HG03108 (cell line): Measurements from ENCODE around the gene NTRK3.

ENCODE experiments used
- ATAC-seq: cut with Tn5 transposase; IDR thresholded peaks from one replicate; pipeline ENCODE4 v1.9.1; 2021; ENCODE audit warnings: moderate library complexity; ENCODE audit not compliant: unreplicated experiment

Gene NTRK3

GRCh38 chr15:88126695-88127431, 129.7 kb downstream of the NTRK3 start:
- no peak for ATAC-seq

DNA sequence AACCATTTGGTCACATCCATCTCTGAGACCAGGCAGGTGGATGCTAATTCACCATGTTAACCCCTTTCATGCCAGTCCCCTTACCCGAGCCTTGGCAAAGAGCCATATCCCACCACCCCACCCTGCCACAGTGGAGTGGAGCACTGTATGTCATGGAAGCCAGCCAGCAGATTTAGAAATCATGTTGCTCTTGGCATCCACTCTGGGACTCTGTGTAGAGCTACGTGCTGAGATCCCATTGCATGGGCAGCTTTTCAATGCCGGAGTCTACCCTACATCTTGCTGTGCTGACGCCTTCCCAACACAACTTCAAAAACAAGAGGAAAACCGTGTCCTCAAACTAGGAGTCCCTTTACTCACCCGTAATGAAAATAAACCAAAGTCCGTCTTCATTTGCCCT, 131.0 kb downstream of the NTRK3 start:
- no peak for ATAC-seq

GRCh38 chr15:88124199-88124598, 132.3 kb downstream of the NTRK3 start:
- ATAC-seq: no peak

- ATAC-seq: no peak
Observed at GRCh38 chr15:88121968-88122530, 134.5 kb downstream of the NTRK3 start.

DNA sequence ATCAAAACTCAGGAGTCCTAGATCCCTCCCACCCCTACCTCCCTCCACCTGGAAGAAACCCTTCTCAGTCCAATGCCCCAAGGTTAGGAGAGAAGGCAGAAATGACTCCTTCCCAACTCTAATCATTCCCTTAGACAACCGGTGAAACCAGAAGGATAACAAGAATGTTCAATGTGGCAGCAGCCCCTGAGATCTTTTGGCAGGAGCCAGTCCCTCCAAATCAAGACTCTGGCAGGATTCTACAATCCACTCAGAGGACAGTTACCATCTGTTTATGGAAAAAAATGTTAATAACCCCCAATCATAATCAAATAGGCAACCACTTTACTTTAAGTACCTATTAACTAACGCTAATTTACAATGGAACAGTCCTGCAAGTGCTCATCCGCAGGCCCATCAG, 136.5 kb downstream of the NTRK3 start:
- ATAC-seq: no peak

GRCh38 chr15:88118741-88119140, 137.8 kb downstream of the NTRK3 start:
- no peak for ATAC-seq

- ATAC-seq: no peak
Observed at GRCh38 chr15:88118035-88118434, 138.5 kb downstream of the NTRK3 start.

DNA sequence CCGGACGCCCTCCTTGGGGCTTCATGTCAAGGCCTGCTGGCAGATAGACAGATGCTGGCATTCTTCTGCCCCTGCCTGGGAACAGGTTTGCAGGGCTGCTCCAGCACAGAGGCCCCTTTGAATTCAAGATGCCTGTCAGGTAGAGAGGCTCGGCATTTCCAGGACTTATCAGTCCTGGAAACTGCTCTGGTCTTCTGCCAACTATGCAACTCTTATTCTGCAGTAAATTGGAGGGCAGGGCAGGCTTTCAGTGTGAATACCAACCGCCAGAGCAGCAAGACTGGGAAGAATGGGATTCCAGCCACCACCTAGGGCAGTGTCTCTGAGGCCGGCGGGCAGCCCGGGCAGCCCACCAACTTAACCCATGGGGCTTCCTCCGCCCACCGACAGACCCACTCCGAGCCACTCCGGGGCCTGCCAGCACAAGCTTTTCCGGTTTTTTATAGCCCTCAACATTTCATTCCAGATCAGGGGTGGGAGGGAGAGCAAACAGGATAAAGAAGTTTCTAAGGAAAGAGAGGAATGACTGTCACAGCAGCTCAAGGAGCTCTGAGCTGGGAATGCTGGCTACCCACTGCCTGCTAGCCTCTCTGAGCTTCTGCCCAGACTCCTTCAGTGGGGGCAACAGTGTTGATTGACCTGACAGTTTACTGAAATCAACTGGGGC, 140.9 kb downstream of the NTRK3 start:
- no peak for ATAC-seq

DNA sequence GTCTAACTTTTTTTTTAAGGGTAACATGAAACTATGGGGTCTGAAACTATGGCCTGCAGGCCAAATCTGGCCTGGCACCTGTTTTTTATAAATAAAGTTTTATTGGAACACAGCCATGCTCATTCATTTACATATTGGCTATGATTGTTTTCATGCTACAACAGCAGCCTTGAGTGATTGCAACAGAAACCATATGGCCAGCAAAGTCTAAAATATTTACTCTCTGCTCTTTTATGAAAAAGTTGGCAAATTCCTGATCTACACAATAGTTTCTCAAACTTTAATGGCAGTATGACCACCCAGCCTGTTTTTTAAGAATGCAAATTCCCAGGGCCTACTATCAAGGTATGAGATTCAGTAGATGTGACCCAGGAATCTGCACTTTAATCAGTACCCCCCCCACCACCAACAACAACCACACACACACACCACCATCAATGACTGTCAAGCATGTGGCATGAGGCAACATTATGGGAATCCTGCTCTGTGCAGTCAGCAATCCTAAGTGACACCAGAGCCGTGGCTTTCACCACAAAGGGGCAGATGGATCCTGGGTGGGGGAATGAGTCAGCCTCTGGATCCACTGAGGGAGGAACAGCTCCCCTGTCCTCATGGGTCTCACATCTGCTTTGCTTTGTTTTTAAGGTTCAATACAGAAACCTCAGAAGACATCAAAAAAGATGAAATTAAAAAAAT, 142.8 kb downstream of the NTRK3 start:
- ATAC-seq: no peak

GRCh38 chr15:88108991-88109390, 147.5 kb downstream of the NTRK3 start:
- no peak for ATAC-seq

GRCh38 chr15:88108477-88108876, 148.1 kb downstream of the NTRK3 start:
- no peak for ATAC-seq

DNA sequence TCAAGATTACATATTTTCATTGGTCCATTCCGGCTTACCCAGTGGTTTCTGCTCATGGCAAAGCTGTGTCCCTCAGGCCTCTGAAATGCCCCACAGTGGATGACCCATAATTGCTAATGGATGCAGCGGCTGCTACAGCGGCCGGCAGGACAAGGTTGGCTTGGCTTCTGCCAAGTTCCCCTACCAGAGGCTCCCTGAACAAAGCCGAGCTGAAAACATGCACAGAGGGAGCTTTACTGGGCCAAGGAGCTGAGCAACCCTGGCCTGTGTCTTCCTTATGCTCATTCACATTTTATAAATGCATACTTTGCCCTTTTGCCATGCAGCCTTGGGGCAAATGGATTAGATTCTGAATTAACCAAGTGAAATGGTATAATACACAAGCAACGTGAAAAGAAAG, 150.5 kb downstream of the NTRK3 start:
- no peak for ATAC-seq

DNA sequence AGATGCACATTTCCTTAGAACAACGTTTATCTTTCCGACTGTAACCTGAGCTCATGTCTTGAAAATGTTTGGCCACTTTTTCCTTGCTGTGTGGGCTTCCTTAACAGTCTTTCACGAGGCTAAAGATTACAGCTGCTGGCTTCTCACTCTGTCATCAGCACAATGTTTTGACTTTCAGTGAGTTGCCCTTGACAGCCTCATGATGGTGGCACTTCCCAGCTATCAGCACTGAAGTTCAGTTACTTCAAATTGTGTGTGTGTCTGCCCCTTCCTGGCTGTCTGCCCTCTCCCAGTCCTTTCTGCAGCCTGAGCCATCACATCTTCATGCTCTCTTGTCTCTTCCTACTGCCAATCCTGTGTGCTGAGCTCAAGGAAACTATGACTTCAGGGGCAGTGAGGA, 152.2 kb downstream of the NTRK3 start:
- no peak for ATAC-seq

DNA sequence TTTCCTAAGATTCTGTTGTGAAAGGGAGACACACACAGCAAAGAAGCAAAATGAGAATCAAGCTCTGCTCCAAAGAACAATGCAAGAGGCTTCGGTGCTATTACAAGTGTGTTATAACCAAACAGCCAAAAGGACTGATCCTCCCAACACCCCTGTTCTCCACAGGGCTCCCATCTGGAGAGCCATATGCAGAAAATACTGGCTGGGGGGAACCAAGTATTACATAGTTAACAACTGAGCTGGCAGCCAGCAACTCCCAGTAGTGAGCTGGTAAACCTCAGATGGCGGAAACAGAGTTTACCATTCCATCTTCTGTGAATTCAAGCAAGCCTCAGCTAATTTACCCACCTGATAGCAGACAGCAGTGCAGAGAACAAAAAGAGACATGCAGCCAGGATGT, 156.4 kb downstream of the NTRK3 start:
- ATAC-seq: no peak

DNA sequence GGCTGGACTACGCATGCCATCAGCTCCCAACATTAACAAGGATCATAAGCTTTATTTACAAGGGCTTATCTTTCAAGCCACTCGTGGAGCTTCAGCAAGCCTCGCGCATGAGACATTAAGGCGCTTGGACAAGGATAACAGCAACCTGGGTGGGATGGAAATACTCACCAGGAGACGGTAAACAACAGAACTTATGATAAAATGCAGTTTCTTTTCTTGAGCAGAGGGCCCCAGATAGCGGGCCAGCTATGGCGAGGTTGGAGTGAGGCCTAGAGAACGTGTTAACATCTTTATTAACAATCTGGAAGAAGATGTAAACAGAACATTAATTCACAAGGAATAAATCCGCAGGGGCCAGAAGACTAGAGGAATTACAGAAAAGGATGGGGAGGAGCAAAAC, 158.2 kb downstream of the NTRK3 start:
- ATAC-seq: no peak

DNA sequence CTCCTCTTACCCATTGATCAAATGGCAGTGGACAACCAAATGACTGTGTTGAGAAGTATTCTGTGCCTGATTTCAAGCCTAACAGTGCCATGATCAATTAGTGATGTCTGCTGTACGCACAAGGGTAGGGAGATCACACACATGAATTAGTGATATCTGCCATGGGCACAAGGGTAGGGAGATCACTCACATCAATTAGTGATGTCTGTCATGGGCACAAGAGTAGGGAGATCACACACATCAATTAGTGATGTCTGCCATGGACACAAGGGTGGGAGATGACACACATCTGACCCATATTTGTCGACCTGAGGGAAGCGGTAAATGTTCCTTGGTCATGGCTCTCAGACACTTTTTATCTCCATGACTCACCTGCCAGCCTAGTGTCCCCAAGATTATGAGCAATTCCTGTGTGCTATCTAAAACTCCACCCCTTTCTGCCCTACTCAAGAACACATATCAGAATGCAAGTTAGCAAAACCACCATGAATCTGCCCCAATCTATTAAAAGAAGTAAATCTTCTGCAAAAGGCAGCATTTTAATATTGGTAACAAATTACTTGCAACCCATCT, 165.0 kb downstream of the NTRK3 start:
- ATAC-seq: no peak

DNA sequence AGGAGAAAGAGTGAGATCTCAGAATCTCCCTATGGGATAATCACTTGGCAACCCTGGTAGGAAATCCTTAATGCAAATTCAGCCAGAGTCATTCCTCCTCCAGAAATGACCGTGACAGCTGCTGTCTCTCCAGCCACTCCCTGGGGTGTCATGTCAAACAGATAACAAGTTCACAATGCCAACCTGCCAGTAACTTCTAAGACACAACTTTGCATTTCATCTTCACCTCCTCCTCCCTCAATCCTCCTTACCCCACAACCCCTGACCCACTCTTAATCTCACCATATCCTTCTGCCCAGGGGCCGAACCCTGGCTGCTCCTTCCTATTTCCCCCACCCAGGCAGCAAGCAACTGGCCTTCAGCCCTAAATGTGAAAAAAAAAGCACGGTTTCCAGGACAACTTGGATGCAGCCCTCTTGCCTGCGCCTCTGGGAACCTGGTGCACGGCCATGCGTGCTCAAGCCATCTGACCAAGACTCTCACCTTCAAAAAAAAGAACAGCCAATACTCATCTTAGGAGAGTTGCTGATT, 166.0 kb downstream of the NTRK3 start:
- no peak for ATAC-seq

GRCh38 chr15:88089731-88090130, 166.8 kb downstream of the NTRK3 start:
- no peak for ATAC-seq

DNA sequence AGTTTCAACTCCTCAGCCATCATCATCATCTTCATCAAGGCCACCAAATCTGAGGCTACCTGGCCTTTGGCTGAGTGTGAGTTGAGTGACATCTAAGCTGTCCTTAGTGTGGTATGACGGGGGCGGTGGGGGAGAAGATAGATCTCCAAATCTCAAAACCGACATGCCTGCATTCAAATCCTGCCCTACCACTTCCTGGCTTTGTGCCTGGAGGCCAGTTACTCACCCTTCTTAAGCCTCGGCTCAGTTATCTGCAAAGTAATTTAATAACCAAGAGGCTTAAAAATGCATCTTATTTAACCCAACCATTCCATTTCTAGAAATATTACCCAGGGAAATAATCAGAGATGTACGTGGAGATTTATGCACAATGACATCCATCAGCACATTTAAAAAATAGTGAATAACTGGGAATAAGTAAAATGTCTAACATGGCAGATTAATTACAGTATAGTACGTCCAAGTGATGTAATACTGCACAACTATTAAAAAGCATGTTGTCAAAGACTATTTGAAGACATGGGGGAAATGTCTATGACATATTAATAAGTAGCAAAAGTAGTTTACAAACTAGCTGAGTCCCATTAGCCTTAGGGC, 167.4 kb downstream of the NTRK3 start:
- no peak for ATAC-seq

DNA sequence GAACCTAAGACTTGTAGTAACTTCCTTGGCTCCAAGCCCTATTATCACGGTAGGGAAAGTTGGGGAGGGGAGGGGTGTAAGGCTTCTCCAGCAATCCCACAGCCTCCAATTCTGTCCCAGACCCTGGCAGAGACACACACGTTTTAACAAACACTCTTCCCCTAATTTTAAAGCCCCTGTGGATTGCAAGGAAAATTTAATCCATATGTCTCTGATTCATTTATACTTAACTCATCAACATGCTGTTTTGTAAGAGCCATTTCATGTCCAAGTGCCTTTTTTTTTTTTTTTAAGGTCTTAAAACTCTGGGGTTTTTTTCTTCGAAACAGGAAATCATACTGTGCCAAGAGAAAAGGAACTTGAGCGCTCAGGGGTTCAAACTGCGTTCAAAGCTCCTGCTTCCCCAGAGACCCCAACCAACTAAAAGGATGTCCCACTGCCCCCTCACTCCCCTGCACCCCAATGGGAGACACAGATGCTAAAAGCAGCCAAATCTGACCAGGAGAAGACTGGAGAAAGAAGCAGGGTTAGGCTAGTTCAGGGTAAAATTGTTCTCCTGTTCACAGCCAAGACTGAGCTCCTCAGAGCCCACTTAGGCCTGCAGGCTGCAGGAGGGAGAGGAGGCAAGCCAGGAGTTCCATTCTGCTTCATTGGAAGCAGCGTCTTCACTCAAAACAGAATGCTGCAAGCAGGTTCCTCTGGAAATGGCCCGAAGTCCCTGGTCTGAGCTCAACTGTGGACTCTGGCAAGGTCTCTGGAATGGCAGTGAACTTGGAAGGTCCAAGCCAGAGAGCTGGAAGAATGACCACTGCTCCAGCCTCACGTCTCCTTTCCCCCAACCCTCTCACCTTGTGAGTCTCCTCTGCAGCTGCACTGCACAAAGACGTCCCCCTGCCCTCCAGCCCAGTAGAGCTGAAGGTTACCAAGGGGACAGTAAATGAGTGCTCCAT, 172.5 kb downstream of the NTRK3 start:
- no peak for ATAC-seq
